DOHH2 (cell line): ENCODE data around the gene SSH2.

Experiments
- H3F3A ChIP-seq: fragments of 200-600 bp; sonication (generic), shearing (Covaris generic); 2 replicates; pipeline ENCODE4 v1.6.0; 2016; ENCODE audit warnings: antibody characterized with exemption, mild to moderate bottlenecking; ENCODE audit not compliant: control insufficient read depth, insufficient read depth
- H3K27ac ChIP-seq: fragments of 200-600 bp; sonication (generic); 2 replicates; pipeline ENCODE4 v1.5.1; 2014; ENCODE audit warnings: low read depth, mild to moderate bottlenecking, low read length, moderate library complexity
- H3K27me3 ChIP-seq: fragments of 200-600 bp; sonication (generic); 2 replicates; pipeline ENCODE4 v1.6.1; 2014; ENCODE audit warnings: mild to moderate bottlenecking, low read length, mixed read lengths; ENCODE audit not compliant: control insufficient read depth
- H3K36me3 ChIP-seq: fragments of 200-600 bp; sonication (generic); 2 replicates; pipeline ENCODE4 v1.6.1; 2014; ENCODE audit warnings: mild to moderate bottlenecking, low read length, moderate library complexity, mixed read lengths; ENCODE audit not compliant: control insufficient read depth
- H3K4me1 ChIP-seq: fragments of 200-600 bp; sonication (generic); 2 replicates; pipeline ENCODE4 v1.6.1; 2014; ENCODE audit warnings: mild to moderate bottlenecking, low read length, mixed read lengths; ENCODE audit not compliant: control insufficient read depth
- H3K4me2 ChIP-seq: fragments of 200-600 bp; sonication (generic); 2 replicates; pipeline ENCODE4 v1.6.0; 2014; ENCODE audit warnings: mild to moderate bottlenecking, low read length, moderate library complexity
- H3K4me3 ChIP-seq: fragments of 200-600 bp; sonication (generic); 2 replicates; pipeline ENCODE4 v1.5.1; 2014; ENCODE audit warnings: mild to moderate bottlenecking, low read length, mixed read lengths
- H3K79me2 ChIP-seq: fragments of 200-600 bp; sonication (generic); 2 replicates; pipeline ENCODE4 v1.6.1; 2014; ENCODE audit warnings: mild to moderate bottlenecking, low read length, mixed read lengths; ENCODE audit not compliant: control insufficient read depth
- H3K9me2 ChIP-seq: fragments of 200-600 bp; sonication (generic); replicated peaks from 2 replicates; pipeline ENCODE4 v1.6.1; 2014; ENCODE audit warnings: mild to moderate bottlenecking, low read length, mixed read lengths; ENCODE audit not compliant: control insufficient read depth
- H3K9me3 ChIP-seq: fragments of 200-600 bp; sonication (generic); 2 replicates; pipeline ENCODE4 v1.6.1; 2014; ENCODE audit warnings: antibody characterized with exemption, low read length, mixed read lengths; ENCODE audit not compliant: control insufficient read depth, insufficient read depth
- H4K20me1 ChIP-seq: fragments of 200-600 bp; sonication (generic); 2 replicates; pipeline ENCODE4 v1.6.0; 2014; ENCODE audit warnings: low read depth, mild to moderate bottlenecking, antibody characterized with exemption, low read length, moderate library complexity; ENCODE audit not compliant: control insufficient read depth, insufficient read depth
- EZH2phosphoT487 ChIP-seq: fragments of 200-600 bp; sonication (generic); IDR thresholded peaks from 2 replicates; pipeline ENCODE4 v1.6.1; 2017; ENCODE audit warnings: borderline replicate concordance, mild to moderate bottlenecking, antibody characterized with exemption, low read length, moderate library complexity, mixed read lengths
- TF ChIP-seq, protein P1 (sequence below): fragments of 200-600 bp; sonication (generic); IDR thresholded peaks from one replicate; pipeline ENCODE4 v1.5.1; 2014; ENCODE audit warnings: antibody characterized with exemption, mild to moderate bottlenecking, low read depth, low read length; ENCODE audit not compliant: poor library complexity, severe bottlenecking

SSH2 gene

DNA sequence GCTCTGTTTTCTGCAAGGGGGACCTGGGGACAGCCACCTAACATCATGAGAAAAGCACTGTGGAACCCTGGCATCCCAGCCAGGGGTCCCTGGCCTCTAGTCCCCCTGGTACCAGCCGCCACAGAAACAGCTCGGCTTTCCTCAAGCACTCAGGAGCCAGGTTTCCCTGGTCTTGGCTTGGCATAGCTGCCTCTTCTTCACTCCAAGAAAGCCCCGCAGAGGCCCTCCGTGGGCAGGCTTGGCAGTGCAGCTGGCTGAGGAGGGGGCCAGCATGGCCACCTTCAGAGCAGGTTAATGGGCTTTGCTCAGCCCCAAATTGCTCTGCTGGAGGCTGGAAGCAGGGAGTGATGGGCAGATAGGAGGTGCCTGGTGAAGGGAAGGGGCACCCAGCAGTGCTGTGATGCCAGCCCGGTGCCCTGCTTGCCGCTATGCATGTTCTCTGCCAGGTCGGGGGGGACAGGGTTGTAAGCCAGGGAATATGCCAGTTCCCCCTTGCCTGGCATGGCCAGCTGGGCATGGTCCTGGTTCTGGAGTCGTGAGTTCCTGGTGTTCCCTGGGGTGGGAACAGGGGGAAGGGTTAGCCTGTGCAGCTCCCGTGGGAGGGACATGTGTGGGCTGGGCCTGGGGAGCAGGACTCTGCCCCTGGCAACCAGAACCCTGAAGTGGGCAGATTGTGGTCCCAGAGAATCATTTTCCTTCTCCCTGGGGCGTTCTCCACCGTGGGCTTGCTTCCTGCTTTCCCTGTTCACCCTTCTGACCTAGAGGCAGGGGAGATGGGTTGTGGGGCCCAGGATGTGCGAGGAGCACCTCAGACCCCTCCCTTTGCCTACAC is 333.9 kb downstream of the SSH2 start:
- peaks cover 51% of the 10 kb centered on the region for H3K79me2 ChIP-seq
- H3K9me3 ChIP-seq, result no peaks in the 10 kb centered on the region
- no peaks in the 10 kb centered on the region for H3K9me2 ChIP-seq
- H3K4me3 ChIP-seq, result no peak overlapping the region
- H3K4me1 ChIP-seq, result peaks cover 41% of the 10 kb centered on the region
- H3K27me3 ChIP-seq, result no peaks in the 10 kb centered on the region
- H4K20me1 ChIP-seq, result no peaks in the 10 kb centered on the region
- H3F3A ChIP-seq, result peaks cover 7% of the 10 kb centered on the region
- no peaks in the 10 kb centered on the region for H3K36me3 ChIP-seq
- TF ChIP-seq EZH2phosphoT487, result no peak
- TF ChIP-seq, protein P1, sequence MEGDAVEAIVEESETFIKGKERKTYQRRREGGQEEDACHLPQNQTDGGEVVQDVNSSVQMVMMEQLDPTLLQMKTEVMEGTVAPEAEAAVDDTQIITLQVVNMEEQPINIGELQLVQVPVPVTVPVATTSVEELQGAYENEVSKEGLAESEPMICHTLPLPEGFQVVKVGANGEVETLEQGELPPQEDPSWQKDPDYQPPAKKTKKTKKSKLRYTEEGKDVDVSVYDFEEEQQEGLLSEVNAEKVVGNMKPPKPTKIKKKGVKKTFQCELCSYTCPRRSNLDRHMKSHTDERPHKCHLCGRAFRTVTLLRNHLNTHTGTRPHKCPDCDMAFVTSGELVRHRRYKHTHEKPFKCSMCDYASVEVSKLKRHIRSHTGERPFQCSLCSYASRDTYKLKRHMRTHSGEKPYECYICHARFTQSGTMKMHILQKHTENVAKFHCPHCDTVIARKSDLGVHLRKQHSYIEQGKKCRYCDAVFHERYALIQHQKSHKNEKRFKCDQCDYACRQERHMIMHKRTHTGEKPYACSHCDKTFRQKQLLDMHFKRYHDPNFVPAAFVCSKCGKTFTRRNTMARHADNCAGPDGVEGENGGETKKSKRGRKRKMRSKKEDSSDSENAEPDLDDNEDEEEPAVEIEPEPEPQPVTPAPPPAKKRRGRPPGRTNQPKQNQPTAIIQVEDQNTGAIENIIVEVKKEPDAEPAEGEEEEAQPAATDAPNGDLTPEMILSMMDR, result no peak
- no peak overlapping the region for H3K4me2 ChIP-seq
- H3K27ac ChIP-seq, result no peak overlapping the region

DNA sequence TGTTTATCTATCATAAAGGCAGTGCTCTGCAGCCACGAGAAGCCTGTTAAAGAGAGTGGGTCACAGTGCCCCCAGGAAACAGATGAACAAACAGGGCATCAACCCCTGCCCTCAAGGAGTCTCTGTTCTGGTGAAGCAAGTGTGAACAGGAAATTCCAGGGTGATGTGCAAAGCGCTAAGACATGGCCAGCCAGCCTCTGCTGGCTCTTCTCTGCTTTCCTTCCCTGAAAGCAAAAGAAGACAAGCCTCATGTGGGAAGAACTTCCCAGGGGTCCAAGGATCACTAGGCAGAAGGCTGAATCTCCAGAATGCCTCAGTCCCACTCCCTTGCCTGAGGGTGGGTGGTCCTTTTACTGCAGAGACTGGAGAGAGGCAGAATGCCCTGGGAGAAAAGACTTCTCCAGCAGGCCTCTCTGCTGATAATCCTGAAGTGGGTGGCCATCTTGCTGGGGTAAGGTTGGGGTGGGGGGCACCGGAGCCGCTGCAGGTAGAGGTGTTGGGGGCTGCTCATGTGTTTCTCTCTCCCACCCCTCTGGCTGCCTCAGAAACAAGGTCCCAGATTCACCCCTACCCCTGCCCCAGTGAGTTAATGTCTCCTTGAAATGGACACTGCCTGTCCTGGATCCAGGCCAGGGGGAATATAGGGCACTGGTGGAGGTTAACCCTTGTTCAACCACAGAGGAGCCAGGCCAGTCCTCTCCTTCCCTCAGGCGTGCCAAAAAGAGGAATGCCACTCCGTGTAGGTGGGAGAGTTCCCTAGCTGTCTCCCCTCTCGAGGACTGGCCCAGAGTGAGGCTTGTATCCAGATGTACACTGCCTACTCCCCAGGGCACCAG is 334.7 kb downstream of the SSH2 start:
- Histone ChIP-seq H3K4me1 (peaks cover 42% of the 10 kb centered on the region), H3K79me2 (peaks cover 49% of the 10 kb centered on the region), H3K4me3 (peak overlapping the region; percentile 88; the same call in 1 of the 2 replicates), H4K20me1 (no peaks in the 10 kb centered on the region), H3F3A (peaks cover 13% of the 10 kb centered on the region), H3K27me3 (no peaks in the 10 kb centered on the region), H3K9me3 (no peaks in the 10 kb centered on the region), H3K27ac (no peak overlapping the region), H3K36me3 (no peaks in the 10 kb centered on the region), H3K4me2 (peak overlapping the region; percentile 95; the same call in 1 of the 2 replicates), H3K9me2 (no peaks in the 10 kb centered on the region)
- TF ChIP-seq, protein P1, result no peak
- TF ChIP-seq EZH2phosphoT487, result no peak

- no peaks in the 10 kb centered on the region for H3K27me3 ChIP-seq
- peak overlapping the region; percentile 88 for H3K4me3 ChIP-seq
- peaks cover 51% of the 10 kb centered on the region for H3K79me2 ChIP-seq
- H3K27ac ChIP-seq, result no peak overlapping the region
- peaks cover 47% of the 10 kb centered on the region for H3K4me1 ChIP-seq
- peak overlapping the region; percentile 95 for H3K4me2 ChIP-seq
- H3K36me3 ChIP-seq, result no peaks in the 10 kb centered on the region
- no peaks in the 10 kb centered on the region for H3K9me3 ChIP-seq
- H3K9me2 ChIP-seq, result no peaks in the 10 kb centered on the region
- TF ChIP-seq EZH2phosphoT487, result no peak
- TF ChIP-seq, protein P1, result no peak
- H4K20me1 ChIP-seq, result no peaks in the 10 kb centered on the region
- peaks cover 13% of the 10 kb centered on the region for H3F3A ChIP-seq
These were observed 335.4 kb downstream of the SSH2 start for GRCh38 chr17:29594519-29595090.
